H1 (cell line): ENCODE results near the gene DOCK1. TPM values are rescaled to one million over a fixed set of nuclear protein-coding genes. Genes with fewer than 3 reads are reported as not detected.

ENCODE experiments used
- CTCF ChIA-PET: fragments of 300-600 bp; sonication (Branson Sonifier 250); formaldehyde crosslinking; loops from one replicate; lab custom pipeline; 2021; ENCODE audit not compliant: partially characterized antibody; lab: Charles Lee
- POLR2A ChIA-PET: fragments of 300-600 bp; sonication (Branson Sonifier 250); formaldehyde crosslinking; loops from one replicate; lab custom pipeline; 2021; ENCODE audit warnings: inconsistent platforms; ENCODE audit not compliant: partially characterized antibody; lab: Charles Lee
- DNase-seq, 2 experiments: peaks; one replicate each; pipeline versions ENCODE4 v3.0.0 to v3.0.0-alpha.2; 2010 to 2022; ENCODE audit warnings: low spot score in 2 of 2, low read depth in 1 of 2, mixed read lengths in 1 of 2
- FAIRE-seq: peaks from 2 replicates; lab custom pipeline; 2011; peaks lifted over from hg19 to GRCh38; lab: Jason Lieb, UNC
- H2AFZ ChIP-seq: 2 replicates; pipeline ENCODE4 v1.8.1; 2012; ENCODE audit warnings: low read length, inconsistent platforms
- H2AK5ac ChIP-seq: 2 replicates; pipeline ENCODE4 v1.6.1; 2013; ENCODE audit warnings: low read depth, low read length
- H2BK120ac ChIP-seq: replicated peaks from 2 replicates; pipeline ENCODE3; 2013; ENCODE audit warnings: low read depth, low read length, inconsistent platforms
- H2BK12ac ChIP-seq: 2 replicates; pipeline ENCODE4 v1.6.1; 2013; ENCODE audit warnings: low read depth, low read length
- H2BK15ac ChIP-seq: 2 replicates; pipeline ENCODE4 v1.6.1; 2013; ENCODE audit warnings: low read length
- H2BK20ac ChIP-seq: 2 replicates; pipeline ENCODE4 v1.6.1; 2013; ENCODE audit warnings: low read length
- H2BK5ac ChIP-seq: 2 replicates; pipeline ENCODE4 v1.6.1; 2013; ENCODE audit warnings: low read depth, low read length
- H3K14ac ChIP-seq: 2 replicates; pipeline ENCODE4 v1.6.1; 2013; ENCODE audit warnings: inconsistent platforms; ENCODE audit not compliant: insufficient read length
- H3K18ac ChIP-seq: 2 replicates; pipeline ENCODE4 v1.6.1; 2013; ENCODE audit warnings: low read length; ENCODE audit errors: extremely low read depth
- H3K23ac ChIP-seq: 2 replicates; pipeline ENCODE4 v1.6.1; 2013; ENCODE audit warnings: inconsistent platforms; ENCODE audit not compliant: insufficient read length
- H3K23me2 ChIP-seq: 2 replicates; pipeline ENCODE4 v1.6.1; 2013; ENCODE audit warnings: low read depth, low read length
- H3K27ac ChIP-seq: 2 replicates; pipeline ENCODE4 v1.6.1; 2011; ENCODE audit warnings: low read depth, low read length, inconsistent platforms
- H3K27me3 ChIP-seq, 4 experiments: replicated peaks in 1 of 4; 1 replicate in 1 of 4; 2 replicates in 3 of 4; pipeline versions ENCODE4 v1.6.1 to v1.8.1; 2011 to 2013; ENCODE audit warnings: low read length in 3 of 4, mild to moderate bottlenecking in 3 of 4, inconsistent platforms in 2 of 4, mixed read lengths in 2 of 4, moderate library complexity in 1 of 4; ENCODE audit not compliant: control insufficient read depth in 3 of 4, insufficient read depth in 3 of 4; ENCODE audit errors: extremely low read depth in 1 of 4
- H3K36me3 ChIP-seq, 4 experiments: 2 replicates each; pipeline versions ENCODE4 v1.6.1 to v1.8.1; 2011 to 2013; ENCODE audit warnings: mild to moderate bottlenecking in 4 of 4, low read length in 3 of 4, moderate library complexity in 2 of 4, control low read depth in 1 of 4, inconsistent platforms in 1 of 4; ENCODE audit not compliant: insufficient read depth in 4 of 4, control insufficient read depth in 2 of 4
- H3K4ac ChIP-seq: replicated peaks from 2 replicates; pipeline ENCODE3; 2013; ENCODE audit warnings: low read length, low read depth, mixed read lengths, inconsistent platforms; ENCODE audit not compliant: insufficient read length
- H3K4me1 ChIP-seq, 4 experiments: replicated peaks in 1 of 4; 1 replicate in 1 of 4; 2 replicates in 3 of 4; pipeline versions ENCODE4 v1.6.1 to v1.8.1; 2011 to 2013; ENCODE audit warnings: low read length in 3 of 4, inconsistent platforms in 2 of 4, mixed read lengths in 1 of 4; ENCODE audit not compliant: insufficient read depth in 4 of 4, control insufficient read depth in 3 of 4
- H3K4me2 ChIP-seq, 2 experiments: 2 replicates each; pipeline versions ENCODE4 v1.6.1 to v1.8.1; 2011 to 2013; ENCODE audit warnings: low read depth in 2 of 2, low read length in 2 of 2, control low read depth in 1 of 2, inconsistent platforms in 1 of 2, mild to moderate bottlenecking in 1 of 2; ENCODE audit not compliant: insufficient read depth in 1 of 2
- H3K4me3 ChIP-seq, 4 experiments: fragments of 200-600, 300-600 bp in 1 of 4; sonication (generic), shearing (Covaris generic), sonication (Bioruptor Twin) in 1 of 4; 2 replicates each; pipeline versions ENCODE4 v1.5.1 to v1.8.1; 2011 to 2016; ENCODE audit warnings: low read length in 4 of 4, low read depth in 3 of 4, control low read depth in 2 of 4, inconsistent platforms in 2 of 4, mild to moderate bottlenecking in 2 of 4, mixed read lengths in 1 of 4, moderate library complexity in 1 of 4; ENCODE audit not compliant: insufficient read depth in 2 of 4; ENCODE audit errors: extremely low read depth in 1 of 4
- H3K56ac ChIP-seq: replicated peaks from 2 replicates; pipeline ENCODE3; 2013; ENCODE audit warnings: low read depth, mild to moderate bottlenecking, mixed read lengths, low read length, inconsistent platforms; ENCODE audit not compliant: insufficient read length
- H3K79me1 ChIP-seq: 2 replicates; pipeline ENCODE4 v1.6.1; 2013; ENCODE audit warnings: low read depth, low read length, control low read depth
- H3K79me2 ChIP-seq, 2 experiments: 2 replicates each; pipeline versions ENCODE4 v1.6.1 to v1.8.1; 2012 to 2013; ENCODE audit warnings: low read length in 2 of 2, mild to moderate bottlenecking in 2 of 2, inconsistent platforms in 1 of 2; ENCODE audit not compliant: insufficient read depth in 2 of 2, control insufficient read depth in 1 of 2
- H3K9ac ChIP-seq, 4 experiments: replicated peaks in 1 of 4; 1 replicate in 1 of 4; 2 replicates in 3 of 4; pipeline versions ENCODE4 v1.6.1 to v1.8.1; 2011 to 2013; ENCODE audit warnings: low read depth in 3 of 4, low read length in 3 of 4, control low read depth in 2 of 4, mild to moderate bottlenecking in 2 of 4, moderate library complexity in 2 of 4, inconsistent platforms in 1 of 4; ENCODE audit errors: extremely low read depth in 1 of 4
- H3K9me3 ChIP-seq, 2 experiments: 2 replicates each; pipeline versions ENCODE4 v1.6.1 to v1.8.1; 2012 to 2013; ENCODE audit warnings: mild to moderate bottlenecking in 2 of 2, moderate library complexity in 2 of 2, control low read depth in 1 of 2, inconsistent platforms in 1 of 2, low read depth in 1 of 2, low read length in 1 of 2, mixed read lengths in 1 of 2; ENCODE audit not compliant: insufficient read depth in 2 of 2
- H4K20me1 ChIP-seq, 2 experiments: replicated peaks in 1 of 2; 2 replicates each; pipeline versions ENCODE3 to v1.8.1; 2011 to 2013; ENCODE audit warnings: inconsistent platforms in 2 of 2, low read length in 2 of 2, mild to moderate bottlenecking in 1 of 2; ENCODE audit not compliant: insufficient read depth in 2 of 2, control insufficient read depth in 1 of 2
- H4K5ac ChIP-seq: 2 replicates; pipeline ENCODE4 v1.6.1; 2013; ENCODE audit warnings: low read length, low read depth, mixed read lengths, inconsistent platforms; ENCODE audit not compliant: insufficient read length
- H4K8ac ChIP-seq: 2 replicates; pipeline ENCODE4 v1.8.0; 2013; ENCODE audit warnings: mild to moderate bottlenecking, moderate library complexity, low read length, inconsistent platforms; ENCODE audit not compliant: insufficient read depth; ENCODE audit errors: extremely low read depth
- H4K91ac ChIP-seq: replicated peaks from 2 replicates; pipeline ENCODE3; 2013; ENCODE audit warnings: low read length, mixed read lengths, inconsistent platforms; ENCODE audit not compliant: insufficient read length
- CHD1 ChIP-seq: IDR thresholded peaks from 2 replicates; pipeline ENCODE4 v1.6.1; 2012; ENCODE audit warnings: low read depth, low read length, improper control_type of control experiment
- CTBP2 ChIP-seq: IDR thresholded peaks from 2 replicates; pipeline ENCODE4 v1.7.0; 2011; ENCODE audit warnings: borderline replicate concordance, mild to moderate bottlenecking, moderate library complexity, mixed read lengths, low read length; ENCODE audit not compliant: insufficient read depth, insufficient read length
- EGR1 ChIP-seq: IDR thresholded peaks from 2 replicates; pipeline ENCODE4 v1.6.1; 2011; ENCODE audit warnings: low read depth, low read length, borderline replicate concordance
- FOSL1 ChIP-seq: IDR thresholded peaks from 2 replicates; pipeline ENCODE4 v1.6.1; 2011; ENCODE audit warnings: mild to moderate bottlenecking, low read depth, low read length, moderate library complexity; ENCODE audit not compliant: insufficient read depth
- HDAC6 ChIP-seq: IDR thresholded peaks from one replicate; pipeline ENCODE4 v1.7.1; 2012; ENCODE audit warnings: low read depth, mild to moderate bottlenecking, inconsistent platforms, low read length, moderate library complexity
- JUND ChIP-seq: IDR thresholded peaks from 2 replicates; pipeline ENCODE4 v1.6.1; 2011; ENCODE audit warnings: mild to moderate bottlenecking, improper control_type of control experiment, low read length
- KDM1A ChIP-seq: fragments of 200-600, 300-600 bp; sonication (generic); IDR thresholded peaks from 2 replicates; pipeline ENCODE4 v1.7.1; 2016; ENCODE audit warnings: mild to moderate bottlenecking, low read length, borderline replicate concordance
- KDM5A ChIP-seq: fragments of 200-600 bp; IDR thresholded peaks from 2 replicates; pipeline ENCODE4 v1.7.1; 2012; ENCODE audit warnings: mild to moderate bottlenecking, low read length, inconsistent platforms, mixed read lengths
- NRF1 ChIP-seq: IDR thresholded peaks from 2 replicates; pipeline ENCODE4 v1.6.1; 2011; ENCODE audit warnings: mild to moderate bottlenecking, low read depth, low read length, improper control_type of control experiment
- POLR2A ChIP-seq, 2 experiments: IDR thresholded peaks; 1 replicate in 1 of 2; 2 replicates in 1 of 2; pipeline ENCODE4 v1.6.1; 2011; ENCODE audit warnings: low read depth in 2 of 2, low read length in 2 of 2, mild to moderate bottlenecking in 2 of 2; ENCODE audit errors: control extremely low read depth in 1 of 2
- SIRT6 ChIP-seq: IDR thresholded peaks from one replicate; pipeline ENCODE4 v1.7.1; 2012; ENCODE audit warnings: low read length, inconsistent platforms
- SRF ChIP-seq: IDR thresholded peaks from 2 replicates; pipeline ENCODE4 v1.6.1; 2011; ENCODE audit warnings: mild to moderate bottlenecking, low read depth, low read length, moderate library complexity
- TEAD4 ChIP-seq: IDR thresholded peaks from 2 replicates; pipeline ENCODE4 v1.6.1; 2012; ENCODE audit warnings: low read depth, low read length, inconsistent platforms, mixed read lengths
- ZNF274 ChIP-seq: IDR thresholded peaks from 2 replicates; pipeline ENCODE4 v1.7.0; 2012; ENCODE audit warnings: low read length, borderline replicate concordance; ENCODE audit errors: extremely low read depth
- WGBS, 2 experiments: shearing (Covaris generic) in 1 of 2; methylation state at CpG; one replicate each; pipeline versions ENCODE4 v1.1.6 to v1.1.7; 2013 to 2015; ENCODE audit warnings: low lambda C conversion rate in 2 of 2, mixed read lengths in 2 of 2, inconsistent platforms in 1 of 2, low coverage in 1 of 2, missing lambda C conversion rate in 1 of 2; ENCODE audit not compliant: insufficient replicate concordance in 2 of 2, insufficient coverage in 1 of 2, insufficient read length in 1 of 2; ENCODE audit errors: extremely low coverage in 1 of 2, missing lambda C conversion rate in 1 of 2; 5-methylcytosine and 5-hydroxymethylcytosine counted together
- polyA plus RNA-seq, 7 experiments: library from polyadenylated mRNA; depleted of rRNA in 3 of 7; stranded (reverse) in 5 of 7; unstranded in 2 of 7; fragments of >200 nt in 5 of 7; fragments of 200-250 nt in 2 of 7; gene quantifications; 1 replicate in 5 of 7; 2 replicates in 1 of 7; 4 replicates in 1 of 7; pipeline versions ENCODE4 v1.2.1 to v1.2.3, GENCODE V29; 2011 to 2013; ENCODE audit warnings: missing spikeins in 2 of 7, mixed read lengths in 2 of 7
- total RNA-seq: library from RNA; stranded (reverse); fragmentation: NEBNext Ultra II Directional; extraction: Animal tissue kit (Norgen Biotek cat#: 25700); gene quantifications from 2 replicates; pipeline ENCODE4 v1.2.1, GENCODE V29; 2021
- TF ChIP-seq, protein P1 (sequence below): IDR thresholded peaks from 2 replicates; pipeline ENCODE4 v1.6.1; 2011; ENCODE audit warnings: low read length, improper control_type of control experiment

The DOCK1 gene
- total and polyA plus RNA-seq, 2 of the 8 experiments (the other 6 are each of a cell fraction or from before 2014, with no cell fraction given) = 11.6 to 53.0 TPM

DNA sequence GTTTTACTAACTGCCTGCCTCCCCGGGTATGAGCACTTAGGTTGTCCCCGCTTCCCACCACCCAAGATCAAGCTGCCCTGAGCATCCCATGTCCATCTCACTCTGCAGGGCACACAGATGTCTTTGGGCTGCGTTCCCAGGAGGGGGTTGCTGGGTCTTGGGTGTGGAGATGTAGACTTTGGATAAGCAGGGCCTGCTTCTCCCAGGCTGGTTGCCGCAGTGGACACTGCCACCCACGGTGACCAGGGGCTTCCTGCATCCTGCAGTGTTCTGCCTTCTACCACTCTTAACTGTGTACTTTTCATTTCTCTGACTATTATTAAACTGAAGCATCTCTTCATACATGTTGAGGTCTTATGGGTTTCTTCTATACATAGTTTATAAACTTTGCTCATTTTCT, 70.0 kb downstream of the DOCK1 start:
- H2AFZ ChIP-seq = no peak overlapping the region
- POLR2A ChIA-PET = no interaction called here
- H3K36me3 ChIP-seq = peaks cover 0 to 6% (median 2%) of the 10 kb centered on the region in 4 experiments; a peak in 3 of 8 replicates
- H3K18ac ChIP-seq = no peak overlapping the region
- H3K23ac ChIP-seq = no peak overlapping the region
- peaks cover 2% of the 10 kb centered on the region in 2 experiments for H4K20me1 ChIP-seq
- 95% methylated on average over 5 of the region's 5 CpGs; no CpG with 5 or more reads in 1 of the 2 experiments for WGBS, 2 experiments
- CTCF ChIA-PET = no interaction called here
- no peak overlapping the region for H3K4ac ChIP-seq
- FAIRE-seq = no peak
- H3K14ac ChIP-seq = no peak overlapping the region
- H2BK15ac ChIP-seq = no peak overlapping the region
- H4K8ac ChIP-seq = no peak overlapping the region
- no peak overlapping the region for H2AK5ac ChIP-seq
- H3K23me2 ChIP-seq = no peaks in the 10 kb centered on the region
- H3K9me3 ChIP-seq = no peaks in the 10 kb centered on the region
- no peak overlapping the region for H3K9ac ChIP-seq
- H2BK12ac ChIP-seq = no peak overlapping the region
- H3K79me2 ChIP-seq = no peaks in the 10 kb centered on the region
- no peak overlapping the region for H2BK5ac ChIP-seq
- no peak overlapping the region for H3K4me3 ChIP-seq
- no peak overlapping the region for H2BK20ac ChIP-seq
- no peak overlapping the region for H4K5ac ChIP-seq
- no peak overlapping the region for H3K27ac ChIP-seq
- H3K4me1 ChIP-seq = 0 out of 7 replicates have a peak, but pooled peaks cover 0 to 2% (median 0%) of the 10 kb centered on the region in 4 experiments
- H3K27me3 ChIP-seq = no peaks in the 10 kb centered on the region
- H3K4me2 ChIP-seq = no peak overlapping the region
- H2BK120ac ChIP-seq = no peak overlapping the region
- H4K91ac ChIP-seq = no peak overlapping the region
- no peak overlapping the region for H3K56ac ChIP-seq
- no peak for DNase-seq
- no peaks in the 10 kb centered on the region for H3K79me1 ChIP-seq
- TF ChIP-seq EGR1 (no peak), KDM5A (no peak), POLR2A (IDR thresholded peaks at IDR 0.05; ENCODE audit: control extremely low read depth in 1 of 2, low read depth in 2 of 2, low read length in 2 of 2) (no peak), NRF1 (no peak), CTBP2 (no peak), FOSL1 (no peak), SIRT6 (no peak), JUND (no peak), HDAC6 (no peak), SRF (no peak), CHD1 (no peak), ZNF274 (no peak), KDM1A (no peak), TEAD4 (no peak)
- TF ChIP-seq, protein P1, sequence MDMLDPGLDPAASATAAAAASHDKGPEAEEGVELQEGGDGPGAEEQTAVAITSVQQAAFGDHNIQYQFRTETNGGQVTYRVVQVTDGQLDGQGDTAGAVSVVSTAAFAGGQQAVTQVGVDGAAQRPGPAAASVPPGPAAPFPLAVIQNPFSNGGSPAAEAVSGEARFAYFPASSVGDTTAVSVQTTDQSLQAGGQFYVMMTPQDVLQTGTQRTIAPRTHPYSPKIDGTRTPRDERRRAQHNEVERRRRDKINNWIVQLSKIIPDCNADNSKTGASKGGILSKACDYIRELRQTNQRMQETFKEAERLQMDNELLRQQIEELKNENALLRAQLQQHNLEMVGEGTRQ = no peak
